Measurements from ENCODE around the gene GRIN3B. TPM values are rescaled to one million over a fixed set of nuclear protein-coding genes. Genes with fewer than 3 reads are reported as not detected.

GRIN3B gene
- total and polyA plus RNA-seq, 9 of the 15 experiments (the other 6 are each of a cell fraction or from before 2014, with no cell fraction given): 0.06 to 0.95 (median 0.19) TPM; not detected in 6

GRCh38 chr19:1041835-1042685, 41.8 kb downstream of the GRIN3B start (continued):
- TF ChIP-seq BRF1 (IDR thresholded peaks at IDR 0.05; ENCODE audit: borderline replicate concordance, extremely low read depth, insufficient read length): no peak
- TF ChIP-seq ZNF175 (CRISPR knock-in tag; IDR thresholded peaks at IDR 0.05; ENCODE audit: low read depth): no peak
- no peak for TF ChIP-seq ZFP1 (CRISPR knock-in tag; IDR thresholded peaks at IDR 0.05)
- TF ChIP-seq CC2D1A (IDR thresholded peaks at IDR 0.05): no peak
- no peak for TF ChIP-seq HDAC8 (tag; IDR thresholded peaks at IDR 0.05)
- TF ChIP-seq PTTG1 (tag; IDR thresholded peaks at IDR 0.05; ENCODE audit: low read depth): no peak
- no peak for TF ChIP-seq ZFP30 (CRISPR knock-in tag; IDR thresholded peaks at IDR 0.05; ENCODE audit: borderline replicate concordance)
- TF ChIP-seq POLR3A (IDR thresholded peaks at IDR 0.05; ENCODE audit: borderline replicate concordance, extremely low read depth, insufficient read depth, insufficient read length): no peak
- no peak for TF ChIP-seq BRF2 (IDR thresholded peaks at IDR 0.05; ENCODE audit: borderline replicate concordance, insufficient read depth, insufficient read length)
- no peak for TF ChIP-seq FOXP4 (CRISPR knock-in tag; IDR thresholded peaks at IDR 0.05; ENCODE audit: borderline replicate concordance)
- no peak for TF ChIP-seq ELF1 (tag; IDR thresholded peaks at IDR 0.05)
- no peak for TF ChIP-seq SREBF1 (IDR thresholded peaks at IDR 0.05; ENCODE audit: borderline replicate concordance, low read depth, low read length)
- TF ChIP-seq ELK3 (CRISPR knock-in tag; IDR thresholded peaks at IDR 0.05): no peak
- TF ChIP-seq ZNF57 (CRISPR knock-in tag; IDR thresholded peaks at IDR 0.05): no peak
- TF ChIP-seq ZNF609 (CRISPR knock-in tag; IDR thresholded peaks at IDR 0.05; ENCODE audit: borderline replicate concordance): no peak

Data from K562 (cell line).